Naive thymus-derived CD4-positive, alpha-beta T cell (primary cell): ENCODE data around the gene ALDOA. TPM values are rescaled to one million over a fixed set of nuclear protein-coding genes. Genes with fewer than 3 reads are reported as not detected.

Experiments used
- ATAC-seq: fragments of 150-1000 bp; cut with Tn5 transposase; 2 replicates; pipeline ENCODE4 v1.10.0; 2021; ENCODE audit warnings: mild to moderate bottlenecking, moderate library complexity
- CTCF ChIA-PET: fragments of 350-600 bp; sonication (Branson Sonifier 250); formaldehyde crosslinking; loops from one replicate; lab custom pipeline; 2021; ENCODE audit warnings: antibody characterized with exemption; lab: Charles Lee
- POLR2A ChIA-PET: fragments of 350-600 bp; sonication (Branson Sonifier 250); formaldehyde crosslinking; loops from one replicate; lab custom pipeline; 2021; ENCODE audit warnings: antibody characterized with exemption, inconsistent platforms; lab: Charles Lee
- DNase-seq, 9 donors: peaks; one replicate each; pipeline versions ENCODE4 v3.0.0 to v3.0.0-alpha.2; 2020 to 2022; ENCODE audit warnings: mixed read lengths in 1 of 9
- H3K27ac ChIP-seq: one replicate; pipeline ENCODE4 v1.7.0; 2013; ENCODE audit warnings: mild to moderate bottlenecking, low read depth, low read length, moderate library complexity
- H3K27me3 ChIP-seq, 2 donors: one replicate each; pipeline ENCODE4 v1.7.0; 2013; ENCODE audit warnings: low read length in 2 of 2, mild to moderate bottlenecking in 2 of 2, moderate library complexity in 2 of 2; ENCODE audit not compliant: control insufficient read depth in 2 of 2, insufficient read depth in 2 of 2
- H3K36me3 ChIP-seq, 3 experiments: 1 replicate in 2 of 3; 2 replicates in 1 of 3; pipeline ENCODE4 v1.7.0; 2013; ENCODE audit warnings: low read length in 3 of 3, mild to moderate bottlenecking in 3 of 3, moderate library complexity in 1 of 3; ENCODE audit not compliant: insufficient read depth in 3 of 3, control insufficient read depth in 2 of 3
- H3K4me1 ChIP-seq, 2 donors: one replicate each; pipeline ENCODE4 v1.7.0; 2013; ENCODE audit warnings: low read length in 2 of 2, mild to moderate bottlenecking in 2 of 2, moderate library complexity in 1 of 2; ENCODE audit not compliant: control insufficient read depth in 2 of 2, insufficient read depth in 2 of 2
- H3K4me3 ChIP-seq: 2 replicates; pipeline ENCODE4 v1.7.0; 2013; ENCODE audit warnings: mild to moderate bottlenecking, low read length
- H3K9me3 ChIP-seq, 3 experiments: 1 replicate in 2 of 3; 2 replicates in 1 of 3; pipeline ENCODE4 v1.7.0; 2013; ENCODE audit warnings: low read length in 3 of 3; ENCODE audit not compliant: control insufficient read depth in 2 of 3
- H3K27ac Mint-ChIP-seq, 9 donors: one replicate each; pipeline ENCODE4 v1.8.0; 2020 to 2022; ENCODE audit warnings: mixed read lengths in 9 of 9, mild to moderate bottlenecking in 8 of 9, moderate library complexity in 5 of 9, inconsistent platforms in 2 of 9
- H3K27me3 Mint-ChIP-seq, 5 donors: one replicate each; pipeline ENCODE4 v1.8.0; 2021 to 2022; ENCODE audit warnings: mixed read lengths in 5 of 5, mild to moderate bottlenecking in 1 of 5
- H3K36me3 Mint-ChIP-seq, 5 donors: one replicate each; pipeline ENCODE4 v1.8.0; 2020 to 2022; ENCODE audit warnings: mixed read lengths in 5 of 5, mild to moderate bottlenecking in 3 of 5, inconsistent platforms in 1 of 5
- H3K4me1 Mint-ChIP-seq, 7 donors: one replicate each; pipeline ENCODE4 v1.8.0; 2020 to 2022; ENCODE audit warnings: mixed read lengths in 7 of 7, mild to moderate bottlenecking in 3 of 7, inconsistent platforms in 1 of 7
- H3K4me3 Mint-ChIP-seq, 10 donors: one replicate each; pipeline ENCODE4 v1.8.0; 2020 to 2022; ENCODE audit warnings: mild to moderate bottlenecking in 10 of 10, mixed read lengths in 10 of 10, moderate library complexity in 6 of 10, inconsistent platforms in 2 of 10
- H3K9me3 Mint-ChIP-seq, 11 donors: one replicate each; pipeline ENCODE4 v1.8.0; 2020 to 2022; ENCODE audit warnings: mixed read lengths in 11 of 11, mild to moderate bottlenecking in 4 of 11, inconsistent platforms in 1 of 11, moderate library complexity in 1 of 11
- intact Hi-C, 2 donors: fragments of 100-400 bp; cut with micrococcal nuclease; formaldehyde crosslinking; loops; one replicate each; pipeline ENCODE4 v1.15.1; 2023
- polyA plus RNA-seq, 2 donors: library from polyadenylated mRNA; unstranded; fragments of 300-500 nt; fragmentation: Illumina TruSeq; gene quantifications; one replicate each; pipeline ENCODE4 v1.2.3, GENCODE V29; 2021
- total RNA-seq, 6 experiments: library from RNA in 5 of 6; stranded (reverse) in 5 of 6; gene quantifications; 1 replicate in 5 of 6; 2 replicates in 1 of 6; pipeline ENCODE4 v1.2.3 and lab custom pipeline; 2021 to 2026

ALDOA gene
- total and polyA plus RNA-seq, 7 experiments from 2014 or later, result 356 to 1,619 (median 627) TPM

DNA sequence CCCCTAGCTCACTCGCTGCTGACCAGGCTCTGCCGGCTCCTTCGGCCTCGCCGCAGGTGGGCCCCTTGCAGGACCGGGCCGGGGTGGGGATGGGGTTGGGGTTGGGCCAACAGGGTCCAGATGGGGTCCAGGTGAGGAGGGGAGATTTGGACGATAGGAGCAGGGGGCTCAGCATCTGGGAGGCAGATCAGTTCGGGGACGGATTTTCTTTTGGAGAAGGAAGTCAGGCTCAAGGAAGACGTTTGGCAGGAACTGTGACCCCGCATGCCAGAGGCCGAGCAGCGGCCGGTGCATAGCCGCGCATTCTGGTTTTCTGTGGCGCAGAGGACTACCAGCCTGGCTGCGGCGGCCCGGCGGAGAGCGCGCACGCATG lies 845 bp upstream of the ALDOA start:
- CTCF ChIA-PET, result interaction anchor here (0.6 to 1.9 kb wide), 4 partner anchors 9 to 343 kb away, joined by 3 to 8 read pairs (median 4); partner anchors contain the start of gene ZNF771
- DNase-seq, result peak in 1 of 9 donors; percentile 33

DNA sequence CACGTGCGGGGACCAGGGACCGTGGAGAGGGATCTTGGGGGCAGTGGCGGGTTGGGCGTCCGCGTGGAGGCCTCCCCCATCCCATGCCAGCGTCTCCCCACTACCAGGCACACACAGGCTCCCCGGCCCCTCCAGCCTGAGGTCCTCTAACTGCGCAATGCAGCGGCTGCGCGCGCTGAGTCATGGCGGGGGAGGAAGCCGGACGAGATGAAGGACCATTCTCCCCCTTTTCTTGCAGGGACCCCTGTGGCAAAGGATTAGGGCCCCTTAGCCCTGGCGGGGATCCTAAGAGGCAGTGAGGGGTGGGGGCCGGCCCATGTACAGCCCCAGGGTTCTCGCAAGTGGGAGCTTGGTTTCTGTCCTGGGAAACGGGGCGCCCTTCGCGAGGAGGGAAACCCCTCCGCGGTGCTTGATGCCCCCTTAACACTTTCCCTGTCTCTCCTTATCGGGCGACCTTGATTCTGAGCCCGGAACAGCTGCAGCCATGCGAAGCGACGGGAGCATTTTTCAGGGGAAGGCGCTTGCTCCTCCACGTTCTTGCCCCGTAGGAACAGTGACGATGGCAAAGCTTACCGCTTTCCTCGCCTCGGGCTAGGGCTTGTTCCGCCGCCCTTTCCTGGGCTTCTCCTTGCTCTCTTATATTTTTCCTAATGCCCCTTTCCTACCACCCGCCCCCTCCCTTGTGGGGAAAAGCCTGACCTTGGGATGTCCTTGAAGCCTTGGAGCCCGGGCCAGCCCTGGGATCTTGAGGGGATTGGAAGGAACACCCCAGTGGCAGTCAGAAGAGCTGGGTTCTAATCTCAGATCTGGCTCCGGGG lies 592 bp downstream of the ALDOA start:
- ATAC-seq (no peak), DNase-seq (no peak)
- Mint-ChIP-seq H3K36me3 (peaks cover 0 to 30% (median 13%) of the 10 kb centered on the region in 5 donors), H3K9me3 (no peaks in the 10 kb centered on the region), H3K27me3 (no peaks in the 10 kb centered on the region), H3K27ac (peak overlapping the region; percentile 79 to 99 (median 98)), H3K4me1 (peaks cover 25 to 46% (median 38%) of the 10 kb centered on the region in 7 donors), H3K4me3 (peak overlapping the region; percentile 96 to 100 (median 99))
- Histone ChIP-seq H3K4me1 (peaks cover 13 to 37% of the 10 kb centered on the region in 2 donors), H3K27me3 (no peaks in the 10 kb centered on the region), H3K4me3 (peak overlapping the region; percentile 94), H3K9me3 (no peaks in the 10 kb centered on the region), H3K27ac (peak overlapping the region; percentile 83), H3K36me3 (peaks cover 18 to 55% (median 22%) of the 10 kb centered on the region in 3 experiments)
- POLR2A ChIA-PET, result interaction anchor here (0.5 to 6.3 kb wide), 46 partner anchors 10 to 1098 kb away, joined by 3 to 159 read pairs (median 4); partner anchors contain the start of genes CD2BP2, CORO1A, DCTPP1 and KCTD13
- CTCF ChIA-PET, result interaction anchor here (0.5 to 2.1 kb wide), 4 partner anchors 11 to 823 kb away, joined by 3 to 10 read pairs (median 4); partner anchors contain the start of gene TBX6
- intact Hi-C loops, result loop anchor here (1.0 to 10.0 kb wide), 19 partner anchors 9 to 856 kb away; partner anchors contain the start of genes FBRS (in 2 of the 2), MAPK3 (in 2 of the 2), PPP4C (in 2 of the 2) and CORO1A (in 1 of the 2)

More for the DNA sequence above, 845 bp upstream of the ALDOA start:
- H3K4me3 ChIP-seq, result peak overlapping the region; percentile 94
- Mint-ChIP-seq H3K4me3 (peak overlapping the region; percentile 96 to 100 (median 99)), H3K27me3 (no peaks in the 10 kb centered on the region), H3K9me3 (no peaks in the 10 kb centered on the region), H3K27ac (peak overlapping the region; percentile 90 to 99 (median 98)), H3K36me3 (peaks cover 0 to 29% (median 13%) of the 10 kb centered on the region in 5 donors), H3K4me1 (peaks cover 18 to 39% (median 33%) of the 10 kb centered on the region in 7 donors)
- POLR2A ChIA-PET, result interaction anchor here (0.7 to 6.3 kb wide), 24 partner anchors 10 to 594 kb away, joined by 3 to 159 read pairs (median 6); partner anchors contain the start of genes CORO1A, DCTPP1, KCTD13 and PPP4C
- H3K4me1 ChIP-seq, result peaks cover 13 to 36% of the 10 kb centered on the region in 2 donors
- ATAC-seq, result no peak
- no peaks in the 10 kb centered on the region for H3K9me3 ChIP-seq
- no peaks in the 10 kb centered on the region for H3K27me3 ChIP-seq
- H3K36me3 ChIP-seq, result peaks cover 13 to 41% (median 16%) of the 10 kb centered on the region in 3 experiments
- intact Hi-C loops, result loop anchor here (1.0 to 10.0 kb wide), 19 partner anchors 11 to 858 kb away; partner anchors contain the start of genes FBRS (in 2 of the 2), MAPK3 (in 2 of the 2), PPP4C (in 2 of the 2) and CORO1A (in 1 of the 2)
- peak overlapping the region; percentile 83 for H3K27ac ChIP-seq

DNA sequence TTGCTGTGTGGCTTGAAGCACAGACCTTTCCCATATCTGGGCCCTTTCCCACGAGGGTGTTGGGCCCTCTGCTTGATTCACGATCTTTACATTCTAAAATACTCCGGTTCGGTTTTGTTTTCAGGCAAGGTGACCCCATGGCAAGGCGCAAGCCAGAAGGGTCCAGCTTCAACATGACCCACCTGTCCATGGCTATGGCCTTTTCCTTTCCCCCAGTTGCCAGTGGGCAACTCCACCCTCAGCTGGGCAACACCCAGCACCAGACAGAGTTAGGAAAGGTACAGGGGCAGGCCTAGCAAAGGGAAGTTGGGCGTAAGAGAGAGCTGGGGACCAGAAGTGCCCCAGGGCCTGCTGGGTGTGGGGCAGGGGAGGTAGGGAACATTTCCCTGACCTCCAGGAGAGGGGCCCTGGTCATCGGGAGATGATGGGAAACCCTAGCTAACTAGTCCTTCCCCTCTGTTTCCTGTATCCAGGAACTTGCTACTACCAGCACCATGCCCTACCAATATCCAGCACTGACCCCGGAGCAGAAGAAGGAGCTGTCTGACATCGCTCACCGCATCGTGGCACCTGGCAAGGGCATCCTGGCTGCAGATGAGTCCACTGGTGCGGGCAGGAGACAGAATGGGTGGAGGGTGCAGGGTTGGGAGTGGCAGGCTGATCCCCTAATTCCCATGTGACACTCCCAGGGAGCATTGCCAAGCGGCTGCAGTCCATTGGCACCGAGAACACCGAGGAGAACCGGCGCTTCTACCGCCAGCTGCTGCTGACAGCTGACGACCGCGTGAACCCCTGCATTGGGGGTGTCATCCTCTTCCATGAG lies 1.4 kb downstream of the ALDOA start:
- Mint-ChIP-seq H3K4me3 (peak overlapping the region; percentile 96 to 100 (median 99)), H3K4me1 (peaks cover 25 to 51% (median 40%) of the 10 kb centered on the region in 7 donors), H3K27me3 (no peaks in the 10 kb centered on the region), H3K27ac (peak overlapping the region; percentile 79 to 99 (median 98)), H3K9me3 (no peaks in the 10 kb centered on the region), H3K36me3 (peaks cover 0 to 35% (median 13%) of the 10 kb centered on the region in 5 donors)
- no peaks in the 10 kb centered on the region for H3K27me3 ChIP-seq
- POLR2A ChIA-PET, result interaction anchor here (0.5 to 6.3 kb wide), 22 partner anchors 9 to 1097 kb away, joined by 3 to 159 read pairs (median 5); partner anchors contain the start of genes CD2BP2, CORO1A, MVP and PAGR1
- intact Hi-C loops, result loop anchor here (5.0 to 10.0 kb wide), 2 partner anchors 338 to 855 kb away; partner anchors contain the start of genes FBXL19 (in 1 of the 2) and ZNF771 (in 1 of the 2)
- DNase-seq (no peak), ATAC-seq (no peak)
- peak overlapping the region; percentile 83 for H3K27ac ChIP-seq
- H3K36me3 ChIP-seq, result peaks cover 18 to 64% (median 22%) of the 10 kb centered on the region in 3 experiments
- CTCF ChIA-PET, result interaction anchor here (0.5 to 2.1 kb wide), 5 partner anchors 23 to 822 kb away, joined by 3 to 10 read pairs (median 3); partner anchors contain the start of gene TBX6
- no peaks in the 10 kb centered on the region for H3K9me3 ChIP-seq
- H3K4me3 ChIP-seq, result peak overlapping the region; percentile 94
- H3K4me1 ChIP-seq, result peaks cover 13 to 37% of the 10 kb centered on the region in 2 donors

DNA sequence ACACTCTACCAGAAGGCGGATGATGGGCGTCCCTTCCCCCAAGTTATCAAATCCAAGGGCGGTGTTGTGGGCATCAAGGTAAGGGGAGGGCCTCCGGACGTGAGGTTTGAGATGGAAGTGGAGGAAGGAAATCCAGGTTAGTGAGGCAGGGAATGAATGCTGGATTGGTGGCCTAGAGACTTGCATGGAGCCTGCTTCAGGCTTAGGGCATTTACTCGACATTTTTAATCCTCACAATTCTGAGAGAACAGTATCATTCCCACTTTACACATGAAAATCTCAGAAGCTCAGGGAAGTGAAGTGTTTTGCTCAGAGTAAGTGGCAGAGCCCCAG lies 2.0 kb downstream of the ALDOA start:
- no peaks in the 10 kb centered on the region for H3K27me3 Mint-ChIP-seq
- Histone ChIP-seq H3K4me3 (peak overlapping the region; percentile 12), H3K27ac (peak overlapping the region; percentile 83), H3K9me3 (no peaks in the 10 kb centered on the region), H3K27me3 (no peaks in the 10 kb centered on the region), H3K4me1 (peaks cover 13 to 37% of the 10 kb centered on the region in 2 donors), H3K36me3 (peaks cover 18 to 69% (median 22%) of the 10 kb centered on the region in 3 experiments)
- peaks cover 0 to 38% (median 14%) of the 10 kb centered on the region in 5 donors for H3K36me3 Mint-ChIP-seq
- H3K27ac Mint-ChIP-seq, result peak overlapping the region in 7 of 9 donors; percentile 83 to 99 (median 98)
- peak overlapping the region; percentile 36 to 100 (median 99) for H3K4me3 Mint-ChIP-seq
- POLR2A ChIA-PET, result interaction anchor here (0.6 to 6.3 kb wide), 11 partner anchors 9 to 365 kb away, joined by 3 to 159 read pairs (median 8); partner anchors contain the start of genes CD2BP2, CORO1A, PPP4C and TBX6
- ATAC-seq (no peak), DNase-seq (no peak)
- CTCF ChIA-PET, result interaction anchor here (0.6 to 1.2 kb wide), 2 partner anchors 25 to 277 kb away, joined by 3 to 6 read pairs; partner anchors contain the start of gene TBX6
- intact Hi-C loops, result loop anchor here (5.0 to 10.0 kb wide), 2 partner anchors 337 to 855 kb away; partner anchors contain the start of genes FBXL19 (in 1 of the 2) and ZNF771 (in 1 of the 2)
- H3K9me3 Mint-ChIP-seq, result no peaks in the 10 kb centered on the region
- H3K4me1 Mint-ChIP-seq, result peaks cover 25 to 55% (median 43%) of the 10 kb centered on the region in 7 donors

DNA sequence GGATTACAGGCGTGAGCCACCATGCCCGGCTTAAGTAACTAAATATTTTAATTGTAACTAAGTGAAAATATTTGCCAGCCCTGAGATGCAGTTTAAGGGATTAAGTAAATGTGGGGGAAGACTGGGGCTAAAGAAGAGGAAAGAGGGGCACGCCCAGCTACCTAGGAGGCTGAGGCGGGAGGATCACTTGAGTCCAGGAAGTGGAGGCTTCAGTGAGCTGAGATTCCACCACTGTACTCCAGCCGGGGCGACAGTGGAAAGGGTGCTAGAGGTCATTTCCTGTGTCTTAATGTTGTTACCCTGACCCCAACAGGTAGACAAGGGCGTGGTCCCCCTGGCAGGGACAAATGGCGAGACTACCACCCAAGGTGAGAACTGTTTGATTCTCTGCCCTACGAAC lies 2.8 kb downstream of the ALDOA start:
- H3K4me1 ChIP-seq, result peaks cover 13 to 36% of the 10 kb centered on the region in 2 donors
- peaks cover 18 to 71% (median 22%) of the 10 kb centered on the region in 3 experiments for H3K36me3 ChIP-seq
- intact Hi-C loops, result loop anchor here (1.0 to 10.0 kb wide), 3 partner anchors 44 to 854 kb away; partner anchors contain the start of genes FBXL19 (in 1 of the 2) and ZNF771 (in 1 of the 2)
- peak overlapping the region; percentile 22 for H3K27ac ChIP-seq
- no peaks in the 10 kb centered on the region for H3K27me3 ChIP-seq
- Mint-ChIP-seq H3K4me1 (peaks cover 25 to 55% (median 43%) of the 10 kb centered on the region in 7 donors), H3K4me3 (peak overlapping the region; percentile 66 to 86 (median 70)), H3K9me3 (no peaks in the 10 kb centered on the region), H3K27ac (peak overlapping the region; percentile 56 to 92 (median 80)), H3K27me3 (no peaks in the 10 kb centered on the region), H3K36me3 (peaks cover 0 to 38% (median 14%) of the 10 kb centered on the region in 5 donors)
- no peak for DNase-seq
- CTCF ChIA-PET, result interaction anchor here (1.2 kb wide), 1 partner anchor 24 kb away, joined by 6 read pairs; the partner anchor contains the start of gene TBX6
- no peak for ATAC-seq
- H3K4me3 ChIP-seq, result no peak overlapping the region
- POLR2A ChIA-PET, result interaction anchor here (0.6 to 6.3 kb wide), 6 partner anchors 14 to 1111 kb away, joined by 3 to 159 read pairs (median 26); partner anchors contain the start of genes CORO1A, TBX6 and YPEL3
- H3K9me3 ChIP-seq, result no peaks in the 10 kb centered on the region
